Mucosa of descending colon (tissue), 3 donors: ENCODE data around the gene BRCA2. TPM values are rescaled to one million over a fixed set of nuclear protein-coding genes. Genes with fewer than 3 reads are reported as not detected.

Experiments
- ATAC-seq: fragments of 200-7000 bp; cut with Tn5 transposase; one replicate; pipeline ENCODE4 v1.9.1; 2020; ENCODE audit warnings: mild to moderate bottlenecking, moderate library complexity
- DNase-seq, 3 donors: peaks; one replicate each; pipeline ENCODE4 v3.0.0-alpha.2; 2020
- H3K36me3 ChIP-seq: fragments of 200-600 bp; one replicate; pipeline ENCODE4 v1.8.0; 2021; ENCODE audit warnings: low read depth, mild to moderate bottlenecking
- H3K4me1 ChIP-seq: fragments of 200-600 bp; one replicate; pipeline ENCODE4 v1.8.0; 2021; ENCODE audit warnings: low read depth, mild to moderate bottlenecking
- H3K4me3 ChIP-seq: fragments of 200-600 bp; one replicate; pipeline ENCODE4 v1.8.0; 2021; ENCODE audit warnings: mild to moderate bottlenecking
- H3K9me3 ChIP-seq: fragments of 200-600 bp; one replicate; pipeline ENCODE4 v1.8.0; 2021; ENCODE audit warnings: mild to moderate bottlenecking
- intact Hi-C, 2 donors: fragments of 100-400 bp; cut with DNase I in 1 of 2; cut with micrococcal nuclease in 1 of 2; formaldehyde crosslinking; loops; one replicate each; pipeline versions ENCODE4 v1.11.0 to v1.11.1; 2022; cut with DNase I, micrococcal nuclease
- total RNA-seq, 3 donors: library from RNA; stranded (reverse); fragmentation: NEBNext Ultra II Directional in 2 of 3; extraction: Animal tissue kit (Norgen Biotek cat#: 25700) in 2 of 3; gene quantifications; one replicate each; pipeline versions ENCODE4 v1.2.1 to v1.2.4, GENCODE V29; 2021 to 2023
- TF ChIP-seq, protein P1 (sequence below): fragments of 200-600 bp; IDR thresholded peaks from one replicate; pipeline ENCODE4 v1.8.0; 2022; ENCODE audit warnings: antibody characterized with exemption, mild to moderate bottlenecking
- donor health status: DM: no; HTN: no; CAD: no; lungs with moderate emphysema.
- donor health status: DM: no; HTN: no; CAD: no.
- donor health status: DM: no; HTN: yes; CAD: no.

BRCA2 gene
- total RNA-seq, 3 donors from 2014 or later = 1.8 to 4.8 (median 2.5) TPM

DNA sequence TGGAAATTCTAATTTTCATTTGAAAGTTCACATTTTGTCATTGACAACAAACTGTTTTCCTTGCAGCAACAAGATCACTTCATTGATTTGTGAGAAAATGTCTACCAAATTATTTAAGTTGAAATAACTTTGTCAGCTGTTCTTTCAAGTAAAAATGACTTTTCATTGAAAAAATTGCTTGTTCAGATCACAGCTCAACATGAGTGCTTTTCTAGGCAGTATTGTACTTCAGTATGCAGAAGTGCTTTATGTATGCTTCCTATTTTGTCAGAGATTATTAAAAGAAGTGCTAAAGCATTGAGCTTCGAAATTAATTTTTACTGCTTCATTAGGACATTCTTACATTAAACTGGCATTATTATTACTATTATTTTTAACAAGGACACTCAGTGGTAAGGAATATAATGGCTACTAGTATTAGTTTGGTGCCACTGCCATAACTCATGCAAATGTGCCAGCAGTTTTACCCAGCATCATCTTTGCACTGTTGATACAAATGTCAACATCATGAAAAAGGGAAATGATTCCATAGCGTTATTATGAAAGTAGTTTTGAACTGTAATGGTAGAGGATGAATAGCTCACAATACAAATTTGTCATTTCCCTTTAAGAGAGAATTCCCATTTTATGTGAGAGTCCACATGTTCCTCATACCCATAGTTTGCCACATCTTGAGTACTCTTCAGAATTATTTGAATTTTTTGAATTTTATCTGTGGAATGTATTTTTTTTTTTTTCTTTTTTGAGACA is 2.6 kb downstream of the BRCA2 start:
- Histone ChIP-seq H3K36me3 (no peaks in the 10 kb centered on the region), H3K4me3 (no peak overlapping the region), H3K9me3 (no peaks in the 10 kb centered on the region), H3K4me1 (peaks cover 5% of the 10 kb centered on the region)
- intact Hi-C loops = loop anchor here in 1 of 2 donors (10.0 kb wide), 1 partner anchor 107 kb away; the partner anchor contains the start of gene N4BP2L1
- ATAC-seq (no peak), DNase-seq (no peak)
- TF ChIP-seq, protein P1, sequence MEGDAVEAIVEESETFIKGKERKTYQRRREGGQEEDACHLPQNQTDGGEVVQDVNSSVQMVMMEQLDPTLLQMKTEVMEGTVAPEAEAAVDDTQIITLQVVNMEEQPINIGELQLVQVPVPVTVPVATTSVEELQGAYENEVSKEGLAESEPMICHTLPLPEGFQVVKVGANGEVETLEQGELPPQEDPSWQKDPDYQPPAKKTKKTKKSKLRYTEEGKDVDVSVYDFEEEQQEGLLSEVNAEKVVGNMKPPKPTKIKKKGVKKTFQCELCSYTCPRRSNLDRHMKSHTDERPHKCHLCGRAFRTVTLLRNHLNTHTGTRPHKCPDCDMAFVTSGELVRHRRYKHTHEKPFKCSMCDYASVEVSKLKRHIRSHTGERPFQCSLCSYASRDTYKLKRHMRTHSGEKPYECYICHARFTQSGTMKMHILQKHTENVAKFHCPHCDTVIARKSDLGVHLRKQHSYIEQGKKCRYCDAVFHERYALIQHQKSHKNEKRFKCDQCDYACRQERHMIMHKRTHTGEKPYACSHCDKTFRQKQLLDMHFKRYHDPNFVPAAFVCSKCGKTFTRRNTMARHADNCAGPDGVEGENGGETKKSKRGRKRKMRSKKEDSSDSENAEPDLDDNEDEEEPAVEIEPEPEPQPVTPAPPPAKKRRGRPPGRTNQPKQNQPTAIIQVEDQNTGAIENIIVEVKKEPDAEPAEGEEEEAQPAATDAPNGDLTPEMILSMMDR = no peak

DNA sequence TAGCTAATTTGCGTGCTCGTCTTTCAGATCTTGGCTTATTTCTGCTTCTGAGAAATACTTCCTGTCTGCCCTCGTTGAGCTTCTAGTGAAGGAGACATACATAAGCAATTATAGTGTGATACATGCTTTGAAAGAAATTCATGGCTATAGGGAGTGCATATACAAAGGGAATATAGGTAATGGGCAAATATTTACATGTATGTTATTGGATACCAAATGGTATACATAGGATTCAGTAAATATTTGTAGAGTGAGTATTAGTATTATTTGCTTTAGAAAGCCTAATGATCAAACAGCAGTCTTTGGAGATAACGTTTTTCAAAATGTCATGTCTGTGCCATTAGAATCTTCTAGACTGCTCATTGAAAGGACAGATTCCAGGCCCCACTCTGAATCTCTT is 5.2 kb downstream of the BRCA2 start:
- Histone ChIP-seq H3K36me3 (no peaks in the 10 kb centered on the region), H3K4me1 (peaks cover 5% of the 10 kb centered on the region), H3K9me3 (no peaks in the 10 kb centered on the region), H3K4me3 (no peak overlapping the region)
- intact Hi-C loops = no loop called here
- TF ChIP-seq, protein P1 = no peak
- DNase-seq (no peak), ATAC-seq (no peak)

DNA sequence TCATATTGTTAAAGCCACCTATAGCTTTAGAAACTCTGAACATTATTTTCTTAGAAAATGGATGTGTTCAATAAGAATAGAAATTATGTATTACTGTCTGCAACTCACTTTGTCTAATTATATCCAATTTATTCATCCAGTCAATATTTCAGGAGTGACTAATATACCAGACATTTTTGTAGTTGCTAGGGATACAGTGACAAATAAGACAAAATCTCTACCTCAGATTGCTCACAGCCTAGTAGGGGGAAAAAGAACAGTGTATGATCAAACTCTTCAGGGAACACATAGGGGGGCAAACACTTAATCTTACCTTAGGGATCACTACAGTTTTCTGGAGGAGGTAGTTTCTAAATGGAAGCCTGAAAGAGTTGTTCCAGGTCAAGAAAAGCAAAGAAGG is 8.6 kb downstream of the BRCA2 start:
- DNase-seq (no peak), ATAC-seq (no peak)
- no peaks in the 10 kb centered on the region for H3K9me3 ChIP-seq
- H3K36me3 ChIP-seq = no peaks in the 10 kb centered on the region
- no peak overlapping the region for H3K4me3 ChIP-seq
- TF ChIP-seq, protein P1 = no peak
- H3K4me1 ChIP-seq = no peaks in the 10 kb centered on the region
- intact Hi-C loops = no loop called here

DNA sequence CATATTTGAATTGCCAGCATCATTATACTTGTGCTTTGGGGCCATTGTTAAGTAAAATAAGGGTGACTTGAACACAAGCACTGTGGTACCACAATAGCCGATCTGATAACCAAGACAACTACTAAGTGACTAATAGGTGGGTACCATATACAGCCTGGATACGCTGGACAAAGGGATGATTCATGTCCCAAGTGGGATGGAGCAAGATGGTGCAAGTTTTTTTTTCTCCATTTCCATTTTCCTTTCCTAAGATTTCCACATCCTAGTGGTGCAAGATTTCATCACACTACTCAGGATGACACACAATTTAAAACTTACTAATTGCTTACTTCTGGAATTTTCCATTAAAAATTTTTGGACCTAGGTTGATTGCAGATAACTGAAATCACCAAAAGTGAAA is 15.1 kb downstream of the BRCA2 start:
- TF ChIP-seq, protein P1 = no peak
- no peak for ATAC-seq

DNA sequence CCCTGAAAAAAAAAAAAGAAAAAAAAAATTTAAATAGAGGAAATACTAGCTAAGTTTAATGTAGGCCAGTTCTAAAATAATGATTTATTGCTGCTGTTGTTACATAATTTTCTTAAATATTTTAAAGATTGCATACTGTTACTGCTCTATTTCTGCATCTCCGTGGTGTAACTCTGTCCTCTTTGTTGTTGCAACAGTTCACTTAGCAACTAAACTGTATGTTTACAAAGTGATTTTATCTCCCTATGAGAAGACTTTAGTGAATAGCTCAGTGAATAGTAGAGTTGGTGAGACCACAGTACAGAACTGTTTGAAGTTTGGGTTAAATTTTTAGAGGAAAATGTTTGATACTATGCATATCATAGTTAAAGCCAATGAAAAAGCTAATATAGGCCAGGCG is 19.4 kb downstream of the BRCA2 start:
- intact Hi-C loops = no loop called here
- no peaks in the 10 kb centered on the region for H3K36me3 ChIP-seq
- TF ChIP-seq, protein P1 = no peak
- ATAC-seq (no peak), DNase-seq (no peak)
- no peak overlapping the region for H3K4me3 ChIP-seq
- no peaks in the 10 kb centered on the region for H3K4me1 ChIP-seq
- no peaks in the 10 kb centered on the region for H3K9me3 ChIP-seq

More for the DNA sequence above, 15.1 kb downstream of the BRCA2 start:
- H3K4me3 ChIP-seq = no peak overlapping the region
- H3K9me3 ChIP-seq = no peaks in the 10 kb centered on the region
- no peaks in the 10 kb centered on the region for H3K4me1 ChIP-seq
- H3K36me3 ChIP-seq = no peaks in the 10 kb centered on the region
- intact Hi-C loops = no loop called here
- no peak for DNase-seq
